ENCODE results near the gene NWD2. TPM values are rescaled to one million over a fixed set of nuclear protein-coding genes. Genes with fewer than 3 reads are reported as not detected.
A peak's percentile ranks its signal among the peaks of the same experiment; 100 is the strongest.
"Not testable (repeated sequence)": the region's sequence is repeated elsewhere in the genome, so short reads cannot be mapped to it uniquely, and the experiment has no call there.

Gene NWD2
- total RNA-seq, 1 donor from 2014 or later = not detected

- ATAC-seq (peak; percentile 91), DNase-seq (ENCODE audit: low spot score) (no peak)
These were observed 145.5 kb downstream of the NWD2 start for GRCh38 chr4:37389967-37390580.

- no peak for DNase-seq (ENCODE audit: low spot score)
- ATAC-seq = peak; percentile 28
These were observed 148.1 kb downstream of the NWD2 start for GRCh38 chr4:37392521-37393255.

- DNase-seq (ENCODE audit: low spot score) (no peak), ATAC-seq (no peak)
These were observed 148.8 kb downstream of the NWD2 start for GRCh38 chr4:37393321-37393720.

GRCh38 chr4:37393889-37394288 is 149.3 kb downstream of the NWD2 start:
- DNase-seq (ENCODE audit: low spot score) (no peak), ATAC-seq (no peak)

GRCh38 chr4:37397505-37397904 is 153.0 kb downstream of the NWD2 start:
- ATAC-seq (no peak), DNase-seq (ENCODE audit: low spot score) (no peak)

GRCh38 chr4:37400241-37400881 is 155.8 kb downstream of the NWD2 start:
- ATAC-seq = no peak
- no peak for DNase-seq (ENCODE audit: low spot score)

GRCh38 chr4:37407938-37408826 is 163.6 kb downstream of the NWD2 start:
- ATAC-seq (peak; percentile 91), DNase-seq (ENCODE audit: low spot score) (peak; percentile 78)

GRCh38 chr4:37413612-37414011 is 169.1 kb downstream of the NWD2 start:
- ATAC-seq = not testable (repeated sequence)

GRCh38 chr4:37415845-37416369 is 171.4 kb downstream of the NWD2 start:
- ATAC-seq (peak; percentile 71), DNase-seq (ENCODE audit: low spot score) (no peak)

More at GRCh38 chr4:37413612-37414011, 169.1 kb downstream of the NWD2 start:
- not testable (repeated sequence) for DNase-seq (ENCODE audit: low spot score)

- DNase-seq (ENCODE audit: low spot score) (no peak), ATAC-seq (no peak)
These were observed 177.1 kb downstream of the NWD2 start for GRCh38 chr4:37421614-37422013.

GRCh38 chr4:37422102-37422501 is 177.6 kb downstream of the NWD2 start:
- ATAC-seq = no peak

GRCh38 chr4:37422638-37423037 is 178.1 kb downstream of the NWD2 start:
- ATAC-seq (no peak), DNase-seq (ENCODE audit: low spot score) (no peak)

More at GRCh38 chr4:37422102-37422501, 177.6 kb downstream of the NWD2 start:
- DNase-seq (ENCODE audit: low spot score) = no peak

- peak; percentile 48 for ATAC-seq
- peak; percentile 55 for DNase-seq (ENCODE audit: low spot score)
These were observed 178.8 kb downstream of the NWD2 start for GRCh38 chr4:37423310-37423709.

- no peak for DNase-seq (ENCODE audit: low spot score)
- no peak for ATAC-seq
These were observed 180.2 kb downstream of the NWD2 start for GRCh38 chr4:37424753-37425152.

GRCh38 chr4:37425857-37426256 is 181.3 kb downstream of the NWD2 start:
- peak; percentile 80 for DNase-seq (ENCODE audit: low spot score)
- ATAC-seq = peak; percentile 61

GRCh38 chr4:37427193-37427592 is 182.7 kb downstream of the NWD2 start:
- DNase-seq (ENCODE audit: low spot score) (no peak), ATAC-seq (peak; percentile 55)

GRCh38 chr4:37429906-37430305 is 185.4 kb downstream of the NWD2 start:
- ATAC-seq (no peak), DNase-seq (ENCODE audit: low spot score) (no peak)

- DNase-seq (ENCODE audit: low spot score) (no peak), ATAC-seq (peak; percentile 7)
These were observed 186.3 kb downstream of the NWD2 start for GRCh38 chr4:37430718-37431416.

GRCh38 chr4:37431417-37431743 is 186.8 kb downstream of the NWD2 start:
- peak; percentile 56 for ATAC-seq

GRCh38 chr4:37434469-37434868 is 189.9 kb downstream of the NWD2 start:
- ATAC-seq (peak; percentile 51), DNase-seq (ENCODE audit: low spot score) (no peak)

More at GRCh38 chr4:37431417-37431743, 186.8 kb downstream of the NWD2 start:
- no peak for DNase-seq (ENCODE audit: low spot score)
